ENCODE results near the gene CCDC157. TPM values are rescaled to one million over a fixed set of nuclear protein-coding genes. Genes with fewer than 3 reads are reported as not detected.

CCDC157 gene
- total and polyA plus RNA-seq, 9 of the 15 experiments (the other 6 are each of a cell fraction or from before 2014, with no cell fraction given): 0.04 to 1.3 (median 0.68) TPM

- TF ChIP-seq CHD4 (IDR thresholded peaks at IDR 0.05; ENCODE audit: insufficient read depth, insufficient replicate concordance, low read depth, low read length, poor library complexity, severe bottlenecking) (no peak), PHB2 (IDR thresholded peaks at IDR 0.05; ENCODE audit: low read depth) (no peak), RBM39 (optimal IDR thresholded peaks at IDR 0.05; ENCODE audit: low read depth, low read length) (no peak), ZNF347 (CRISPR knock-in tag; IDR thresholded peaks at IDR 0.05; ENCODE audit: low read depth) (no peak), NR2C1 (IDR thresholded peaks at IDR 0.05) (no peak), NR2C1 (tag; IDR thresholded peaks at IDR 0.05) (no peak), USF1 (CRISPR knock-in tag; IDR thresholded peaks at IDR 0.05) (no peak), FIP1L1 (IDR thresholded peaks at IDR 0.05; ENCODE audit: low read depth, low read length, poor library complexity, severe bottlenecking) (no peak), SREBF1 (IDR thresholded peaks at IDR 0.05; ENCODE audit: borderline replicate concordance, low read depth, low read length) (no peak), TBP (optimal IDR thresholded peaks at IDR 0.05; ENCODE audit: low read depth, low read length) (no peak)
These were observed 59.6 kb downstream of the CCDC157 start (continued) for GRCh38 chr22:30416403-30416802.

- DNase-seq (ENCODE audit: extremely low read depth in 1 of 4, low spot score in 3 of 4) (no peak), ATAC-seq (no peak), FAIRE-seq (no peak)
- Histone ChIP-seq H3K27ac (ENCODE audit: extremely low read depth, low read depth, low read length) (no peak overlapping the region), H3K4me2 (ENCODE audit: insufficient read depth, low read length) (no peak overlapping the region), H3K9me1 (ENCODE audit: control insufficient read depth, insufficient read depth, low read length) (peaks cover 2% of the 10 kb centered on the region), H2AFZ (ENCODE audit: low read depth, low read length) (no peak overlapping the region), H3K9ac (ENCODE audit: insufficient read depth in 1 of 2, low read depth in 2 of 2, low read length in 2 of 2) (no peak overlapping the region), H3K79me2 (ENCODE audit: control insufficient read depth, insufficient read depth, low read length) (peaks cover 18% of the 10 kb centered on the region), H3K9me3 (replicated peaks; ENCODE audit: control insufficient read depth, insufficient read depth, low read depth, low read length) (no peaks in the 10 kb centered on the region), H3K4me3 (no peak overlapping the region), H3K4me1 (replicated peaks in 1 of 2; ENCODE audit: control insufficient read depth in 2 of 2, insufficient read depth in 2 of 2, low read length in 2 of 2) (peaks cover under 1 to 17% of the 10 kb centered on the region in 2 experiments; a peak in 4 of 5 replicates), H3K36me3 (ENCODE audit: control insufficient read depth, insufficient read depth, low read length) (peaks cover 32% of the 10 kb centered on the region), H4K20me1 (replicated peaks; ENCODE audit: control insufficient read depth, insufficient read depth, low read length) (no peaks in the 10 kb centered on the region), H3K27me3 (ENCODE audit: control insufficient read depth in 2 of 2, insufficient read depth in 2 of 2, low read length in 2 of 2) (no peaks in the 10 kb centered on the region)
- TF ChIP-seq MAFK (IDR thresholded peaks at IDR 0.05; ENCODE audit: low read length) (peak; percentile 60; the same call in 1 of the 2 replicates), SREBF2 (CRISPR knock-in tag; IDR thresholded peaks at IDR 0.05) (no peak), ZNF316 (IDR thresholded peaks at IDR 0.05) (peak; percentile 72; the same call in 1 of the 2 replicates), MAFG (tag; conservative IDR thresholded peaks at IDR 0.05) (peak; percentile 53), C11orf30 (IDR thresholded peaks at IDR 0.05; ENCODE audit: low read depth) (peak; percentile 70), PTBP1 (IDR thresholded peaks at IDR 0.05; ENCODE audit: low read depth, low read length) (no peak), ASH1L (IDR thresholded peaks at IDR 0.05; ENCODE audit: borderline replicate concordance, low read depth, partially characterized antibody) (no peak), MAFF (IDR thresholded peaks at IDR 0.05; ENCODE audit: low read length) (peak; percentile 55; the same call in 1 of the 2 replicates)
- ChIA-PET CTCF (ENCODE audit: low intra/inter-chr PET ratio) (no interaction called here), POLR2A (no interaction called here)
- BruUV-seq (replicated peaks): no TSS peak
- in situ Hi-C loops (cut with MboI): no loop called here
- intact Hi-C loops (cut with micrococcal nuclease): no loop called here
- WGBS (ENCODE audit: insufficient coverage, low coverage, missing lambda C conversion rate): 71% methylated on average over 1 of the region's 1 CpG
These were observed 60.0 kb downstream of the CCDC157 start for GRCh38 chr22:30416837-30417236.
